ENCODE measurements around the gene NT5DC2. TPM values are rescaled to one million over a fixed set of nuclear protein-coding genes. Genes with fewer than 3 reads are reported as not detected.

The NT5DC2 gene
- total RNA-seq, 1 experiment from 2014 or later = 212 TPM

DNA sequence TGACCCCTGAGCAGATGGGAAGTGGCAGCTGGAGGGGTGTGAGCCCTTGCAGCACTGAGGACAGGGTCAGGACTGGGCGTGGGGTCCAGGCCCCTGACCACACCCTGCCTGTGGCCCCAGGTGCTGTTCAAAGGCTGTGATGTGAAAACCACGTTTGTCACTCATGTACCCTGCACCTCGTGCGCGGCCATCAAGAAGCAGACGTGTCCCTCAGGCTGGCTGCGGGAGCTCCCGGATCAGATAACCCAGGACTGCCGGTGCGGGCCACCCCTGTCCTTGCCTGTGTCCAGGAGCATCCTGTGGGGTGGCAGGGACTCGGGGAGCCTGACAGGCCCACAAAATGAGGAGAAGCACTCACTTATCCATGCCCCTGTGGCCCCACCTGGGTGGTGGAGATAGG is 32.6 kb downstream of the NT5DC2 start:
- no peaks in the 10 kb centered on the region for H3K4me1 Mint-ChIP-seq (ENCODE audit: low read depth, unreplicated experiment)

GRCh38 chr3:52498137-52499054 is 35.3 kb downstream of the NT5DC2 start:
- POLR2A ChIA-PET = no interaction called here

More for the DNA sequence above, 32.6 kb downstream of the NT5DC2 start:
- Histone ChIP-seq H3K4me3 (ENCODE audit: low read depth, low read length) (no peak overlapping the region), H3K27me3 (replicated peaks; ENCODE audit: control insufficient read depth, insufficient read depth, low read length) (no peaks in the 10 kb centered on the region), H3K9me3 (no peaks in the 10 kb centered on the region), H3K4me1 (no peaks in the 10 kb centered on the region), H3K36me3 (ENCODE audit: control insufficient read depth, insufficient read depth, low read length) (no peaks in the 10 kb centered on the region)
- ChIA-PET CTCF (no interaction called here), POLR2A (no interaction called here)
- Mint-ChIP-seq H3K27me3 (ENCODE audit: insufficient read depth, unreplicated experiment) (no peaks in the 10 kb centered on the region), H3K27ac (ENCODE audit: unreplicated experiment) (no peak overlapping the region), H3K4me3 (ENCODE audit: unreplicated experiment) (no peak overlapping the region), H3K36me3 (ENCODE audit: insufficient read depth, unreplicated experiment) (no peaks in the 10 kb centered on the region), H3K9me3 (ENCODE audit: unreplicated experiment) (no peaks in the 10 kb centered on the region)
- intact Hi-C loops (cut with micrococcal nuclease; ENCODE audit: unreplicated experiment) = no loop called here
- TF ChIP-seq, protein P1, sequence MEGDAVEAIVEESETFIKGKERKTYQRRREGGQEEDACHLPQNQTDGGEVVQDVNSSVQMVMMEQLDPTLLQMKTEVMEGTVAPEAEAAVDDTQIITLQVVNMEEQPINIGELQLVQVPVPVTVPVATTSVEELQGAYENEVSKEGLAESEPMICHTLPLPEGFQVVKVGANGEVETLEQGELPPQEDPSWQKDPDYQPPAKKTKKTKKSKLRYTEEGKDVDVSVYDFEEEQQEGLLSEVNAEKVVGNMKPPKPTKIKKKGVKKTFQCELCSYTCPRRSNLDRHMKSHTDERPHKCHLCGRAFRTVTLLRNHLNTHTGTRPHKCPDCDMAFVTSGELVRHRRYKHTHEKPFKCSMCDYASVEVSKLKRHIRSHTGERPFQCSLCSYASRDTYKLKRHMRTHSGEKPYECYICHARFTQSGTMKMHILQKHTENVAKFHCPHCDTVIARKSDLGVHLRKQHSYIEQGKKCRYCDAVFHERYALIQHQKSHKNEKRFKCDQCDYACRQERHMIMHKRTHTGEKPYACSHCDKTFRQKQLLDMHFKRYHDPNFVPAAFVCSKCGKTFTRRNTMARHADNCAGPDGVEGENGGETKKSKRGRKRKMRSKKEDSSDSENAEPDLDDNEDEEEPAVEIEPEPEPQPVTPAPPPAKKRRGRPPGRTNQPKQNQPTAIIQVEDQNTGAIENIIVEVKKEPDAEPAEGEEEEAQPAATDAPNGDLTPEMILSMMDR (IDR thresholded peaks at IDR 0.05; ENCODE audit: insufficient read depth in 1 of 2, low read depth in 1 of 2, low read length in 1 of 2, severe bottlenecking in 1 of 2, unreplicated experiment in 1 of 2) = no peak
- no TSS peak for BruUV-seq (replicated peaks)
- DNase-seq = no peak

DNA sequence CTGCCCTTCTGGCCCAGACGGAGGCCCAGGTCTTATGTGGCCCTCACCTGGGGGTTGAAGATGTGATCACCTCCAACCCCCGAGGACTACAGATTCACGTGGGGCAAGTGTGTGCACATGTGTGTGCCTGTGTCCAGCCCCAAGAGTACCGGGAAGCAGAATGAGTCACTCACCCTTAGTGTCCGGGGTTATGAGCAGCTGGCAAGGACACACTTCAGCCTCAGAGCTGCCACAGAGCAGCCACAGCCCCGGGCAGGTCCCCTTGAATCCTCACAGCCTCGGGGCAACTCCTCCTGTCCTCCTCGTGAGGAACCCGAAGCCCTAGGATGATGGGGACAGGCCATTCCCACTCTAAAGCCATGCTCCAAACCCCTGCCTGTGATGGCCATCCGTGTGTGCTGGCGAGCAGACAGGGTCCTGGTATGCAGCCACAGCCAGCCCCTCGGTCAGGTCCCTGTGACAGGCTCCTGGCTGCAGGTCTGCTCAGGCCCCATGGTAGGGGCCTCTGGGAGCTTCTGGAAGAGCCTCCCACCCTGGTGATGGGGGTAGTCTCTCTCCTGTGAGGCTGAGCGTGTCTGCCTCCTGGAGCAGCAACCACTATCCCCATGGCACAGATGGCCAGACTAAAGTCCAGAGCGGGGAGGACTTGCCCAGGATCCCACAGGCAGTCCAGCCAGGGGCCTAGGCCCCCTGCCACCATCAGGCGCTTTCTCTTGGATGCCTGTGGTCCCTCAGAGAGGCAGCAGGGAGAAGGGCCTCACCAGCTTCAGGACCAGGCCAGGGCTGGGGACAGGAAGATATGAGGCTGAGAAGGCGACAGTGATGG is 37.7 kb downstream of the NT5DC2 start:
- intact Hi-C loops (cut with micrococcal nuclease; ENCODE audit: unreplicated experiment) = no loop called here
- H3K36me3 Mint-ChIP-seq (ENCODE audit: insufficient read depth, unreplicated experiment) = peaks cover 12% of the 10 kb centered on the region
- CTCF ChIA-PET = no interaction called here
- TF ChIP-seq, protein P1 (IDR thresholded peaks at IDR 0.05; ENCODE audit: insufficient read depth in 1 of 2, low read depth in 1 of 2, low read length in 1 of 2, severe bottlenecking in 1 of 2, unreplicated experiment in 1 of 2) = no peak
- DNase-seq = no peak
- no peak overlapping the region for H3K27ac Mint-ChIP-seq (ENCODE audit: unreplicated experiment)
- POLR2A ChIA-PET = no interaction called here
- Histone ChIP-seq H3K36me3 (ENCODE audit: control insufficient read depth, insufficient read depth, low read length) (no peaks in the 10 kb centered on the region), H3K27me3 (replicated peaks; ENCODE audit: control insufficient read depth, insufficient read depth, low read length) (no peaks in the 10 kb centered on the region), H3K4me1 (no peaks in the 10 kb centered on the region), H3K4me3 (ENCODE audit: low read depth, low read length) (no peak overlapping the region), H3K9me3 (no peaks in the 10 kb centered on the region)
- no peaks in the 10 kb centered on the region for H3K4me1 Mint-ChIP-seq (ENCODE audit: low read depth, unreplicated experiment)
- no peak overlapping the region for H3K4me3 Mint-ChIP-seq (ENCODE audit: unreplicated experiment)
- no peaks in the 10 kb centered on the region for H3K9me3 Mint-ChIP-seq (ENCODE audit: unreplicated experiment)
- no TSS peak for BruUV-seq (replicated peaks)
- H3K27me3 Mint-ChIP-seq (ENCODE audit: insufficient read depth, unreplicated experiment) = no peaks in the 10 kb centered on the region

More at GRCh38 chr3:52498137-52499054, 35.3 kb downstream of the NT5DC2 start:
- Histone ChIP-seq H3K4me3 (ENCODE audit: low read depth, low read length) (no peak overlapping the region), H3K27me3 (replicated peaks; ENCODE audit: control insufficient read depth, insufficient read depth, low read length) (no peaks in the 10 kb centered on the region), H3K36me3 (ENCODE audit: control insufficient read depth, insufficient read depth, low read length) (no peaks in the 10 kb centered on the region), H3K4me1 (no peaks in the 10 kb centered on the region), H3K9me3 (no peaks in the 10 kb centered on the region)
- intact Hi-C loops (cut with micrococcal nuclease; ENCODE audit: unreplicated experiment) = no loop called here
- Mint-ChIP-seq H3K4me3 (ENCODE audit: unreplicated experiment) (no peak overlapping the region), H3K36me3 (ENCODE audit: insufficient read depth, unreplicated experiment) (no peaks in the 10 kb centered on the region), H3K27me3 (ENCODE audit: insufficient read depth, unreplicated experiment) (no peaks in the 10 kb centered on the region), H3K9me3 (ENCODE audit: unreplicated experiment) (no peaks in the 10 kb centered on the region), H3K27ac (ENCODE audit: unreplicated experiment) (no peak overlapping the region), H3K4me1 (ENCODE audit: low read depth, unreplicated experiment) (no peaks in the 10 kb centered on the region)
- no TSS peak for BruUV-seq (replicated peaks)
- CTCF ChIA-PET = no interaction called here
- TF ChIP-seq, protein P1 (IDR thresholded peaks at IDR 0.05; ENCODE audit: insufficient read depth in 1 of 2, low read depth in 1 of 2, low read length in 1 of 2, severe bottlenecking in 1 of 2, unreplicated experiment in 1 of 2) = no peak
- no peak for DNase-seq

All from Caco-2 (cell line).